IMR-90 (cell line): ENCODE results near the gene GABRG2. TPM values are rescaled to one million over a fixed set of nuclear protein-coding genes. Genes with fewer than 3 reads are reported as not detected.
A peak's percentile ranks its signal among the peaks of the same experiment; 100 is the strongest.

Experiments
- ATAC-seq: fragments of 200-7000 bp; cut with Tn5 transposase; 2 replicates; pipeline ENCODE4 v1.9.1; 2020; ENCODE audit warnings: low read depth, mild to moderate bottlenecking, moderate library complexity
- Bru-seq: library from RNA; stranded (reverse); fragments of 400-500 nt; gene quantifications from one replicate; lab custom pipeline; 2021; lab: Mats Ljungman, UMichigan
- BruChase-seq, 2 experiments: library from RNA; stranded (reverse); fragments of 400-500 nt; gene quantifications; one replicate each; lab custom pipeline; 2021; lab: Mats Ljungman, UMichigan
- BruUV-seq: library from RNA; stranded (reverse); fragments of 400-500 nt; replicated peaks from 2 replicates; lab custom pipeline; 2021; lab: Mats Ljungman, UMichigan
- CTCF ChIA-PET: fragments of 300-600 bp; formaldehyde crosslinking; extraction: SDS; loops from one replicate; lab custom pipeline; 2021; ENCODE audit warnings: antibody characterized with exemption; lab: Yijun Ruan, JAX
- POLR2A ChIA-PET: fragments of 300-600 bp; sonication (Branson Sonifier 250); formaldehyde crosslinking; loops from one replicate; lab custom pipeline; 2022; ENCODE audit warnings: antibody characterized with exemption; ENCODE audit not compliant: unreplicated experiment; lab: Charles Lee
- DNase-seq: peaks from one replicate; pipeline ENCODE4 v3.0.0; 2013
- H2AFZ ChIP-seq: replicated peaks from 2 replicates; pipeline ENCODE3; 2013; ENCODE audit warnings: low read length, mild to moderate bottlenecking; ENCODE audit not compliant: poor library complexity
- H2AK5ac ChIP-seq: 2 replicates; pipeline ENCODE4 v1.6.1; 2013; ENCODE audit warnings: low read depth, low read length, inconsistent platforms
- H2AK9ac ChIP-seq: replicated peaks from 2 replicates; pipeline ENCODE3; 2013; ENCODE audit warnings: mild to moderate bottlenecking, low read depth, low read length, moderate library complexity; ENCODE audit not compliant: poor library complexity
- H2BK120ac ChIP-seq: 2 replicates; pipeline ENCODE4 v1.6.1; 2013; ENCODE audit warnings: low read depth, low read length, inconsistent platforms
- H2BK15ac ChIP-seq: 3 replicates; pipeline ENCODE4 v1.6.1; 2013; ENCODE audit warnings: low read depth, low read length, inconsistent platforms
- H2BK20ac ChIP-seq: 2 replicates; pipeline ENCODE4 v1.6.1; 2013; ENCODE audit warnings: low read depth, mild to moderate bottlenecking, inconsistent platforms, low read length, moderate library complexity
- H2BK5ac ChIP-seq: 2 replicates; pipeline ENCODE4 v1.6.1; 2013; ENCODE audit warnings: mild to moderate bottlenecking, low read depth, low read length, inconsistent platforms; ENCODE audit not compliant: poor library complexity, severe bottlenecking
- H3K14ac ChIP-seq: replicated peaks from 2 replicates; pipeline ENCODE4 v1.6.1; 2013; ENCODE audit warnings: low read depth, low read length, inconsistent platforms
- H3K18ac ChIP-seq: 2 replicates; pipeline ENCODE4 v1.6.1; 2013; ENCODE audit warnings: low read depth, low read length, control low read depth
- H3K23ac ChIP-seq: 2 replicates; pipeline ENCODE4 v1.6.1; 2013; ENCODE audit warnings: low read depth, low read length, inconsistent platforms
- H3K27ac ChIP-seq: 2 replicates; pipeline ENCODE4 v1.5.1; 2013; ENCODE audit warnings: mild to moderate bottlenecking, control low read depth, low read length; ENCODE audit not compliant: insufficient read depth
- H3K27me3 ChIP-seq: 2 replicates; pipeline ENCODE4 v1.6.1; 2013; ENCODE audit warnings: low read length; ENCODE audit not compliant: control insufficient read depth, insufficient read depth
- H3K36me3 ChIP-seq: 2 replicates; pipeline ENCODE4 v1.6.1; 2013; ENCODE audit warnings: low read length, mixed read lengths; ENCODE audit not compliant: control insufficient read depth, insufficient read depth
- H3K4ac ChIP-seq: 2 replicates; pipeline ENCODE4 v1.6.1; 2013; ENCODE audit warnings: low read depth, low read length, inconsistent platforms
- H3K4me1 ChIP-seq: 2 replicates; pipeline ENCODE4 v1.6.1; 2013; ENCODE audit warnings: low read length, mixed read lengths; ENCODE audit not compliant: control insufficient read depth, insufficient read depth
- H3K4me2 ChIP-seq: 2 replicates; pipeline ENCODE4 v1.6.1; 2013; ENCODE audit warnings: low read depth, mild to moderate bottlenecking, control low read depth, low read length, moderate library complexity
- H3K4me3 ChIP-seq: 2 replicates; pipeline ENCODE4 v1.5.1; 2013; ENCODE audit warnings: low read depth, mild to moderate bottlenecking, control low read depth, low read length, moderate library complexity; ENCODE audit not compliant: insufficient read depth
- H3K56ac ChIP-seq: 2 replicates; pipeline ENCODE4 v1.6.1; 2013; ENCODE audit warnings: low read length, inconsistent platforms; ENCODE audit not compliant: insufficient read depth; ENCODE audit errors: extremely low read depth
- H3K79me1 ChIP-seq, 2 experiments: 2 replicates each; pipeline ENCODE4 v1.6.1; 2013; ENCODE audit warnings: low read length in 2 of 2, inconsistent platforms in 1 of 2, low read depth in 1 of 2
- H3K9ac ChIP-seq: 2 replicates; pipeline ENCODE4 v1.6.1; 2013; ENCODE audit warnings: low read depth, low read length, control low read depth
- H3K9me1 ChIP-seq: 2 replicates; pipeline ENCODE4 v1.6.1; 2013; ENCODE audit warnings: low read length, inconsistent platforms; ENCODE audit not compliant: insufficient read depth
- H3K9me3 ChIP-seq: 2 replicates; pipeline ENCODE4 v1.6.1; 2013; ENCODE audit warnings: low read length; ENCODE audit not compliant: control insufficient read depth, insufficient read depth
- H4K20me1 ChIP-seq: 2 replicates; pipeline ENCODE4 v1.6.1; 2013; ENCODE audit warnings: low read length, inconsistent platforms; ENCODE audit not compliant: insufficient read depth
- H4K5ac ChIP-seq: 2 replicates; pipeline ENCODE4 v1.6.1; 2013; ENCODE audit warnings: mild to moderate bottlenecking, low read depth, low read length, control low read depth
- H4K8ac ChIP-seq, 2 experiments: 2 replicates each; pipeline ENCODE4 v1.6.1; 2013; ENCODE audit warnings: low read depth in 2 of 2, low read length in 2 of 2, control low read depth in 1 of 2, inconsistent platforms in 1 of 2
- H4K91ac ChIP-seq: 2 replicates; pipeline ENCODE4 v1.6.1; 2013; ENCODE audit warnings: low read depth, low read length, inconsistent platforms; ENCODE audit not compliant: insufficient read depth
- BHLHE40 ChIP-seq: fragments of 150-350 bp; IDR thresholded peaks from 2 replicates; pipeline ENCODE4 v1.6.1; 2016; ENCODE audit warnings: mild to moderate bottlenecking, low read depth, low read length
- CEBPB ChIP-seq: IDR thresholded peaks from 2 replicates; pipeline ENCODE4 v1.6.1; 2012; ENCODE audit warnings: low read depth, low read length, improper control_type of control experiment
- CHD1 ChIP-seq: IDR thresholded peaks from 2 replicates; pipeline ENCODE4 v1.6.1; 2012; ENCODE audit warnings: low read depth, low read length, improper control_type of control experiment
- CTCF ChIP-seq: conservative IDR thresholded peaks from 2 replicates; pipeline ENCODE4 v1.5.1; 2012; ENCODE audit warnings: mild to moderate bottlenecking, low read depth, low read length, improper control_type of control experiment
- FOS ChIP-seq: fragments of 150-350 bp; IDR thresholded peaks from 2 replicates; pipeline ENCODE4 v1.6.1; 2016; ENCODE audit warnings: low read depth, low read length
- MAFK ChIP-seq: IDR thresholded peaks from 2 replicates; pipeline ENCODE4 v1.6.1; 2012; ENCODE audit warnings: low read depth, low read length, improper control_type of control experiment
- MAZ ChIP-seq: IDR thresholded peaks from 2 replicates; pipeline ENCODE4 v1.6.1; 2012; ENCODE audit warnings: low read depth, mild to moderate bottlenecking, low read length, improper control_type of control experiment, moderate library complexity, borderline replicate concordance
- NFE2L2 ChIP-seq: fragments of 150-350 bp; IDR thresholded peaks from 2 replicates; pipeline ENCODE4 v1.6.1; 2016; ENCODE audit warnings: low read depth, mild to moderate bottlenecking, low read length
- RAD21 ChIP-seq: IDR thresholded peaks from 2 replicates; pipeline ENCODE4 v1.6.1; 2012; ENCODE audit warnings: low read length, improper control_type of control experiment
- RCOR1 ChIP-seq: IDR thresholded peaks from 2 replicates; pipeline ENCODE4 v1.6.1; 2012; ENCODE audit warnings: mild to moderate bottlenecking, low read length, improper control_type of control experiment; ENCODE audit not compliant: insufficient replicate concordance
- RFX5 ChIP-seq: IDR thresholded peaks from 2 replicates; pipeline ENCODE4 v1.8.0; 2012; ENCODE audit warnings: low read depth, mild to moderate bottlenecking, low read length, moderate library complexity
- WGBS, 2 experiments: methylation state at CpG; one replicate each; pipeline versions ENCODE4 v1.1.5 to v1.1.7; 2013; ENCODE audit warnings: missing lambda C conversion rate in 2 of 2; ENCODE audit not compliant: insufficient read length in 1 of 2; ENCODE audit errors: extremely low coverage in 2 of 2; 5-methylcytosine and 5-hydroxymethylcytosine counted together
- dilution Hi-C: fragments of 300-500 bp; cut with HindIII; formaldehyde crosslinking; loops from one replicate; pipeline ENCODE4 v1.14.3; 2018; ENCODE audit warnings: low sequenced_read_pairs; ENCODE audit not compliant: unreplicated experiment
- in situ Hi-C: fragments of 300-500 bp; cut with MboI; formaldehyde crosslinking; loops from 3 replicates; pipeline ENCODE4 v1.14.3; 2019; ENCODE audit warnings: low sequenced_read_pairs, inconsistent platforms, mixed read lengths
- intact Hi-C: fragments of 100-400 bp; cut with micrococcal nuclease; formaldehyde crosslinking; loops from 2 replicates; pipeline ENCODE4 v1.10.0; 2022
- long read RNA-seq: library from polyadenylated mRNA; unstranded; transcript quantifications from one replicate; pipeline ENCODE4 v2.0.0, GENCODE V29; 2021; ENCODE audit not compliant: unreplicated experiment
- polyA plus RNA-seq, 3 experiments: library from polyadenylated mRNA; depleted of rRNA; stranded (reverse); fragments of >200 nt; gene quantifications; 2 replicates each; pipeline ENCODE4 v1.2.3, GENCODE V29; 2012; ENCODE audit warnings: low replicate concordance in 1 of 3
- total RNA-seq: library from RNA; depleted of rRNA; stranded (reverse); fragments of >200 nt; gene quantifications from 2 replicates; pipeline ENCODE4 v1.2.3, GENCODE V29; 2012; rRNA removed
- TF ChIP-seq, protein P1 (sequence below): fragments of 150-350 bp; IDR thresholded peaks from 2 replicates; pipeline ENCODE4 v1.6.1; 2017; ENCODE audit warnings: mild to moderate bottlenecking, antibody characterized with exemption, low read length, low read depth
- TF ChIP-seq, protein P2 (sequence below): fragments of 150-350 bp; IDR thresholded peaks from 2 replicates; pipeline ENCODE4 v1.6.1; 2016; ENCODE audit warnings: low read depth, mild to moderate bottlenecking, low read length, moderate library complexity, borderline replicate concordance

GABRG2 gene
- total RNA-seq (not detected in 2 replicates), polyA plus RNA-seq (2012; rRNA removed) (not detected in 2 replicates), Bru-seq, nascent RNA (percentile 1 among the genes with signal in this experiment), BruChase-seq, experiment 1, labeled RNA remaining after a 6-hour chase (percentile 4 among the genes with signal in this experiment), BruChase-seq, experiment 2, labeled RNA remaining after a 2-hour chase (percentile 4 among the genes with signal in this experiment)
- polyA plus RNA-seq (2012; cell fraction: cytosol; rRNA removed): not detected in 2 replicates
- polyA plus RNA-seq (2012; cell fraction: nucleus; rRNA removed; ENCODE audit: low replicate concordance): not detected in 2 replicates
- long read RNA-seq: 0 reads

GRCh38 chr5:162067655-162068411, at the start of gene GABRG2:
GABRG2 (plus strand) TSS chr5:162067773; CDS start chr5:162068000, 227 bp downstream.
- CTCF ChIA-PET: no interaction called here
- no peak for TF ChIP-seq RAD21
- TF ChIP-seq RCOR1: no peak
- no peak for TF ChIP-seq BHLHE40
- no peak for TF ChIP-seq MAZ
- TF ChIP-seq CEBPB: no peak
- TF ChIP-seq CHD1: no peak
- TF ChIP-seq NFE2L2: no peak
- TF ChIP-seq RFX5: no peak
- no peak for TF ChIP-seq MAFK
- no peak for TF ChIP-seq CTCF
- TF ChIP-seq, protein P1, sequence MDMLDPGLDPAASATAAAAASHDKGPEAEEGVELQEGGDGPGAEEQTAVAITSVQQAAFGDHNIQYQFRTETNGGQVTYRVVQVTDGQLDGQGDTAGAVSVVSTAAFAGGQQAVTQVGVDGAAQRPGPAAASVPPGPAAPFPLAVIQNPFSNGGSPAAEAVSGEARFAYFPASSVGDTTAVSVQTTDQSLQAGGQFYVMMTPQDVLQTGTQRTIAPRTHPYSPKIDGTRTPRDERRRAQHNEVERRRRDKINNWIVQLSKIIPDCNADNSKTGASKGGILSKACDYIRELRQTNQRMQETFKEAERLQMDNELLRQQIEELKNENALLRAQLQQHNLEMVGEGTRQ: no peak
- TF ChIP-seq, protein P2, sequence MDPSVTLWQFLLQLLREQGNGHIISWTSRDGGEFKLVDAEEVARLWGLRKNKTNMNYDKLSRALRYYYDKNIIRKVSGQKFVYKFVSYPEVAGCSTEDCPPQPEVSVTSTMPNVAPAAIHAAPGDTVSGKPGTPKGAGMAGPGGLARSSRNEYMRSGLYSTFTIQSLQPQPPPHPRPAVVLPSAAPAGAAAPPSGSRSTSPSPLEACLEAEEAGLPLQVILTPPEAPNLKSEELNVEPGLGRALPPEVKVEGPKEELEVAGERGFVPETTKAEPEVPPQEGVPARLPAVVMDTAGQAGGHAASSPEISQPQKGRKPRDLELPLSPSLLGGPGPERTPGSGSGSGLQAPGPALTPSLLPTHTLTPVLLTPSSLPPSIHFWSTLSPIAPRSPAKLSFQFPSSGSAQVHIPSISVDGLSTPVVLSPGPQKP: no peak
- no peak for TF ChIP-seq FOS

More at GRCh38 chr5:162067655-162068411, at the start of gene GABRG2:
- Histone ChIP-seq H3K18ac (no peak within 1 kb of the TSS), H3K4me2 (no peak within 1 kb of the TSS), H2AK5ac (no peak within 1 kb of the TSS), H3K23ac (no peak within 1 kb of the TSS), H3K9me3 (peaks cover 7% of the 10 kb centered on the region), H2BK20ac (no peak within 1 kb of the TSS), H3K27ac (no peak within 1 kb of the TSS), H3K36me3 (no peaks in the 10 kb centered on the region), H4K20me1 (no peaks in the 10 kb centered on the region), H3K4ac (no peak within 1 kb of the TSS), H3K27me3 (no peaks in the 10 kb centered on the region), H3K56ac (no peak within 1 kb of the TSS), H2AFZ (no peak within 1 kb of the TSS), H3K4me1 (no peaks in the 10 kb centered on the region), H3K9ac (no peak within 1 kb of the TSS), H2BK120ac (no peak within 1 kb of the TSS), H2BK5ac (no peak within 1 kb of the TSS), H4K91ac (no peak within 1 kb of the TSS), H3K79me1 (no peaks in the 10 kb centered on the region), H3K14ac (no peak within 1 kb of the TSS), H4K8ac (no peak within 1 kb of the TSS), H4K5ac (no peak within 1 kb of the TSS), H2BK15ac (no peak within 1 kb of the TSS), H3K4me3 (no peak within 1 kb of the TSS), H2AK9ac (no peak within 1 kb of the TSS), H3K9me1 (no peaks in the 10 kb centered on the region)
- in situ Hi-C loops: no loop called here
- BruUV-seq: no TSS peak
- POLR2A ChIA-PET: no interaction called here
- dilution Hi-C loops: no loop called here
- WGBS, 2 experiments: 0% methylated on average over 1 of the region's 21 CpGs; no CpG with 5 or more reads in 1 of the 2 experiments
- no peak for DNase-seq
- no peak for ATAC-seq
- intact Hi-C loops: no loop called here
